Inferior parietal cortex (tissue), 1 donor: ENCODE results near the gene GM2A.
"Not testable (repeated sequence)": the region's sequence is repeated elsewhere in the genome, so short reads cannot be mapped to it uniquely, and the experiment has no call there.

Experiments used
- DNase-seq: peaks from one replicate; pipeline ENCODE4 v3.0.0-alpha.2; 2016; ENCODE audit errors: extremely low spot score

GM2A gene

GRCh38 chr5:151286246-151286645 lies 33.3 kb downstream of the GM2A start:
- no peak for DNase-seq

- no peak for DNase-seq
Measured at GRCh38 chr5:151288180-151288579, 35.2 kb downstream of the GM2A start.

- DNase-seq = no peak
Measured at GRCh38 chr5:151293624-151294023, 40.6 kb downstream of the GM2A start.

GRCh38 chr5:151295138-151295537 lies 42.2 kb downstream of the GM2A start:
- DNase-seq = no peak

- no peak for DNase-seq
Measured at GRCh38 chr5:151295791-151296477, 42.9 kb downstream of the GM2A start.

- no peak for DNase-seq
Measured at GRCh38 chr5:151296478-151296830, 43.5 kb downstream of the GM2A start.

- DNase-seq = no peak
Measured at GRCh38 chr5:151296974-151297373, 44.0 kb downstream of the GM2A start.

GRCh38 chr5:151298063-151298855 lies 45.3 kb downstream of the GM2A start:
- no peak for DNase-seq

GRCh38 chr5:151303666-151304065 lies 50.7 kb downstream of the GM2A start, which contains the start of gene SLC36A3:
TSS of gene SLC36A3 (minus strand) at chr5:151303766. CDS start at chr5:151303354, 412 bp downstream.
- no peak for DNase-seq

- DNase-seq = not testable (repeated sequence)
Measured at GRCh38 chr5:151309266-151309665, 56.3 kb downstream of the GM2A start.

- not testable (repeated sequence) for DNase-seq
Measured at GRCh38 chr5:151309821-151310220, 56.8 kb downstream of the GM2A start.

- DNase-seq = no peak
Measured at GRCh38 chr5:151310932-151311331, 57.9 kb downstream of the GM2A start.

- no peak for DNase-seq
Measured at GRCh38 chr5:151312756-151313324, 59.9 kb downstream of the GM2A start.

GRCh38 chr5:151313357-151313756 lies 60.4 kb downstream of the GM2A start:
- DNase-seq = no peak

GRCh38 chr5:151315998-151316597 lies 63.1 kb downstream of the GM2A start:
- peak; percentile 52 for DNase-seq

GRCh38 chr5:151317871-151318270 lies 64.9 kb downstream of the GM2A start:
- DNase-seq = no peak

- peak; percentile 9 for DNase-seq
Measured at GRCh38 chr5:151318850-151319732, 66.1 kb downstream of the GM2A start.
